Esophagus mucosa (tissue), 1 donor: ENCODE measurements around the gene REEP1. TPM values are rescaled to one million over a fixed set of nuclear protein-coding genes. Genes with fewer than 3 reads are reported as not detected.
"Not testable (repeated sequence)": the region's sequence is repeated elsewhere in the genome, so short reads cannot be mapped to it uniquely, and the experiment has no call there.

Experiments used
- ATAC-seq: fragments of 200-7000 bp; cut with Tn5 transposase; one replicate; pipeline ENCODE4 v1.9.1; 2020
- total RNA-seq: library from RNA; stranded (reverse); gene quantifications from one replicate; pipeline ENCODE4 v1.2.4, GENCODE V29; 2023
- donor health status: DM: yes; HTN: yes; CAD: no.

Gene REEP1
- total RNA-seq, 1 donor from 2014 or later: 1.6 TPM

DNA sequence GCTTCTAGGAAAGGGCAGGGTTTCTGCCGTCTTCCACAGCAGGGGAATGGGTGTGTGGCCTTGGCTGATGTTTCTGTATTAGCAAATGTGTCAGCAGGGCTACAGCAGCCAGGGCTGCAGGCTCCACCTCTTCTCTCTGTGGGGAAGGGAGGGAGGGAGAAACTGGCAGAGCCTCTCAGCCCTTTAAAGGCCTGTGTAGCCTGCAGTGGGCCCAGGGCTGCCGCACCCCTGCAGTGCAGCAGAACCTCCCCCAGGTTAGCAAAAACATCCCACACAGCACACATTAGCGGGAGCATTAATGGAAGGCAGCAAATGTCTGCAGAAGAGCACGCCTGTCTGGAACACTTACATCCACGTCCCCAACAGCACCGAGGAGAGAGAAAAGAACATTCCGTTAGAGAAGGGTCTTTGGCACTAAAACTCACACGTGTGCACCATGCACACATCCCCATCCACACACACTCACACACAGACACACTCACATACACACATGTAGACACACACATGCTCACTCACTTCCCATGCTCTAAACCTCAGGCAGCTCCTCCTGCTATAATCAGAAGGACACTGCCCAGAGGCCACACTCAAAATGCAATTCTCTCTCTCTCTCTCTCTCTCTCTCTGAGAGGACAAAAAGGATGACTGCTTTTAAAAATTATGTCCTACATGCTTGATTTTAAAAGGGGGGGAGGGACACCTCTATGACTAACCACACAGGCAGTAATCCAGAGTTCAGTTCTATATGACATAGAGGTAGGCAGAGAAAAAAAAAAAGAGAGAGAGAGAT is 114.1 kb downstream of the REEP1 start:
- ATAC-seq: peak; percentile 62

DNA sequence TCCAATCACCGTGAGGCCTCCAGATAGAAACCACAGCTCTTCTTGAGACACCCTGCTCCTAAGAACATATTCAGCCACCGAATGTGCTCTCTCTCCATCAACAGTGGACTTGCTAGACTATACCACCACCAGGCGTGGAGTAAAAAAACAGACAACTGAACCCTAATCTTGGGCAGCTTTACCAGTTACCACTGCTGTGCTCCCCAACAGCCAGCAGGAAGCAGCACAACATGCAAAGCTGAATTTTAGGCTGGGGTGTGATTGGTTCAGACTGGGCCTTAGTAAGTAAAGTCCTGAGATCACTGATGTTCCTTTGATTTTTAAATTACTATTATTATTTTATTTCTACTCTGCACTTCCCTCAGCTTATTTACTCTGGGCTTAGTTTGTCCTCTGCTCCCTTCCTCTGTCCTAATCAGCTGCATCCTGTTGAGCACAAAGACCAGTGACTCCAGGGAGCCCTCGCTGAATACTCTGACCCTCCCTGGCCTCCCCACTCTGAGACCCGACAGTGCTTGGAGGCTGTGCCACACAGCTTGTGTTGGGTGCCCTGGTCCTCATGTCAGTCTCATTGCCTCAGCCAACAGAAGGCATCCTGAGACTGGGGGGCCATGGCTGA is 116.3 kb downstream of the REEP1 start:
- ATAC-seq: peak; percentile 72

GRCh38 chr2:86219896-86220295 is 117.5 kb downstream of the REEP1 start:
- no peak for ATAC-seq

GRCh38 chr2:86218124-86218523 is 119.3 kb downstream of the REEP1 start:
- ATAC-seq: no peak

DNA sequence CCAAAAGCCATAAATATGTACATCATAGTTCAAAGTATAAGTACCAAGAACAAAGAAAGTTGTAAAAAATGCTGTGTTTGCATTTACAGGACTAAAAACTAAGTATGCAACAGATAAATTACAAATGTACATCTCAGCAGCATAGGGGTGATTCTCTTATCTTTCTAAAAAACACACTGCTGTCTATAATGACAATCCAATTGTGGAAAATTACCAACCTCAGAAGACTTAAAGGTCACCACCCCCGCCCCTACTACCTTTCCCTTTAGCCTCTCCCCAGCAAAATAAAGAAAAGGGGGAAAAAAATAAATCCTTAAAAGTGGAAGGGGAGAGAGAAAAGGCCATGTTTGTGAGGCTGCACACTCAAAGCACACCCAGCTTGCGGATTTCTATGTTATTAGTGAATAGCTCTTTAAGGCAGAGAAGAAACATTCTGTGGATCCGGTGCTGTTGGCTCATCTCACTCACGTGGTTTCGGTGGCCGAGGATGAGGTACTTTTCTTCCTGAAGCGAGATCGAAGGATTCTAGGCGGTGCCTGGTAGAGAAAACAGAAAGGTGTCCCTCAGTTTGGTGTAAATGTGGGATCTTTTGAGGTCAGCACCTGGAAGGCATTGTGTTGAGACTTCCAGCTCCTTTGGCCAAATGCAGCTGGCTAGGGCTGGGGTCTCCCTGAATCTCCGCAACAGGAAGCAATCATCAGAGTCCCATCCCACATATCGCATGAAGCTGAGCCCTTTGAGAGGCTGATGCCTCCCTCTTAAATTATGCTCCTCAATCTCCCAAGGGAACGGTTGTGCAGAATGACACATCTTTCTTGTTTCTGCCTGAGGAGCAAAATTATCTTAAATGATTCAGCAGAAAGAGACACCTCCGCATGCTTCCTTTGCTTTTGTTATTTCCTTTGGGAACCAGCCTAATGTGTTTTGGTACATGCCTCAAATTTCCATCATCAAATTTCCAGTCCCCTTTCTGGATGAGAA is 120.6 kb downstream of the REEP1 start:
- ATAC-seq: no peak

DNA sequence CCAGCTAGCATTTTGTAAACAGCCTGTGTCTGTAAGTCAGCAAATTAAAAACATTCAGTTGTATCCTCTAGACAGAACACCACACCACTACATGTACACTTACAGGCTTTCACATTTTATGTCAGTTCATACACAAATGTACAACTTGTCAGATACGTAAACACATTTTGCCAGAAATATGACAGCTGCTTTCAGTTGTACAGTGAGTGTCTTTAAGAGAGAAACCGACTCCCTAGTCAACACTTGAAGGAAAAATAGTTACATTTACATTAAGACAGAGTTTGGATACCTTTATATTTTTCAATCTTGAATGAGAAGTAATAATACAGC is 123.0 kb downstream of the REEP1 start:
- ATAC-seq: no peak

GRCh38 chr2:86213699-86214502 is 123.5 kb downstream of the REEP1 start:
- peak; percentile 26 for ATAC-seq

DNA sequence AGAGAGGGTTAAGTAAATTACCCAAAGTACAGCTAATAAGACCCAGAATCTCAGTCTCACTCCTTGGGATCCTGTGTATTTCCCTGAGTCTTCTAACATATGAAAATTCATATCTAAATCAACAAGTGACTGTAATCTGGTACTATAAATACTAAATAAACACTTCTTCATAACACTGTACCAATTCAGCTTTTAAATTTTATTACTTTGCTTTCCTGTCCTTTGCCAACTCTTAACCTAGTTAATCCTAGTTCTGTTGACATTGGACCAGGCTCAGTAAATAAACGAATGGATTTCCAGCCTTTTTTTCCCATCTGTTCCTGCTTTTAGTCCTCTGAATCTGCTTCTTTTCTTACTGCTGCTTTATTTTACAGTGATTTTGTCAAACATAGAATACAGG is 124.4 kb downstream of the REEP1 start:
- no peak for ATAC-seq

DNA sequence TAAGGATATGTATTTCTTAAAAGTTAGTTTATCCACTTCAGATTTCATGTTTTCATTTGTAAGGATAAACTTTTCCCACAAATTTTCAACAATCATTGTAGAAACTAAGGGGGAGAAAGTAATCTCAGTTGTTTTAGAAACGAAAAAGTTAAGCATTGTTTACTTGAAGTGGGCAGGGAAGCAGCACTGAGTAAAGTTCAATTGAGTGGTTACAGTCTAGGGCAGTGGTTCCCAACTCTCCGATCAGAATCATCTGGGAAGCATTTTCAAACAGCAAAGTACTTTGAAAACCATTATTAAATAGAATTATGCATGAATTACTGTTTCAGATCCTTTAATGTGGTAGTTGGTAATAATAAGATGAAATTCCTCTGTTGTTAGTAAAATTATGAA is 125.6 kb downstream of the REEP1 start:
- ATAC-seq: no peak

- no peak for ATAC-seq
Observed at GRCh38 chr2:86211033-86211795, 126.2 kb downstream of the REEP1 start.

DNA sequence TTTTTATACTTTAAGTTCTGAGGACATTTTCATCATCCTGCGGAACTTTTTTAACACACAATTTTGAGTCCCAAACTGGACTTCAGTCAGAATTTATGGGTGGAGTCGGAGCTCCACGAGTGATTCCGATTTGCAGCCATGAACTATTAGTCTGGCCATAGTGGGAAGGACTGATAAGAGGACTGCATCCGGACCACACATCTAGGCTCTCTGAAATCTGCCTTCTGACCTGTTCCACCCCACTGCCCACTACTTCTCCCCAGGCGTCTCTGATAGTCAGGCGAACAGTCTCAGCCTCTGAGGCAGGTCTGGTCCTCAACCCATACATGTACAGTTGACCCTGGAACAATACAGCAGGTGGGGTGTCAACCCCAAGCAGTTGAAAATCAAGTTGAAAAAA is 133.0 kb downstream of the REEP1 start:
- ATAC-seq: no peak

DNA sequence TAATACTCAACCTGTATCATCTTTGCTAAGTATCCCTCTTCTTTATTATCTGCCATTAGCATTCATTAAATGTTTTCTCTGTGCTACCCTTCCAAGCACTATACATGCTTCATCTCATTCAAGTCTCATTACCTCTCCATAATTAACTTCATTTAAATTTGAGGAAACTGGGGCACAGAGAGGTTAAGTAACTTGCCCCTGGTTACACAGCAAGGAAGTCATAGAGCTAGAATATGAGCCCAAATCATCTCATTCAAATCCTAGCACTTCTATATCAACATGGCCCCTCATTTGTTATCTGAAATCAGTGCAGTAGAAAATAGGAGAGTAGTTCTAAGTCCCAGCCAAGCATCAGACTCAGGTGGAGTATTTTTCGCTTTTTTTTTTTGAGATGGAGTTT is 133.8 kb downstream of the REEP1 start:
- no peak for ATAC-seq

- ATAC-seq: no peak
Observed at GRCh38 chr2:86202702-86203101, 134.7 kb downstream of the REEP1 start.

DNA sequence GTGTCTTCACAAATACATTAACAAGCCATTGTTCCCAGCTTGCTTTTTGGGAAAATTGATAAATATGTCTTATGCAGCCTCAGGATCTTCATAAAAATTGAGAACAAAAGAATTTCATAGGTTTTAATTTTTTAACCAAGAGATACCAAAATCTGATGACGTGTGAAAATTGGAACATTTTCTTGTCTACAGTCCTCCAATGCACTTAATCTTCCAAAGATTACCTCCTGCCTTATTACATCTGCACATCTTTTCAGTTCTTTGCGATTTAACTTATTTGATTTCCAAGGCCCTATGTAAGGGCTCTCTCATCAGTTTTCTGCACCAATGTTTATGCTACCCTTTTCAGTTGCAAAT is 135.1 kb downstream of the REEP1 start:
- no peak for ATAC-seq

DNA sequence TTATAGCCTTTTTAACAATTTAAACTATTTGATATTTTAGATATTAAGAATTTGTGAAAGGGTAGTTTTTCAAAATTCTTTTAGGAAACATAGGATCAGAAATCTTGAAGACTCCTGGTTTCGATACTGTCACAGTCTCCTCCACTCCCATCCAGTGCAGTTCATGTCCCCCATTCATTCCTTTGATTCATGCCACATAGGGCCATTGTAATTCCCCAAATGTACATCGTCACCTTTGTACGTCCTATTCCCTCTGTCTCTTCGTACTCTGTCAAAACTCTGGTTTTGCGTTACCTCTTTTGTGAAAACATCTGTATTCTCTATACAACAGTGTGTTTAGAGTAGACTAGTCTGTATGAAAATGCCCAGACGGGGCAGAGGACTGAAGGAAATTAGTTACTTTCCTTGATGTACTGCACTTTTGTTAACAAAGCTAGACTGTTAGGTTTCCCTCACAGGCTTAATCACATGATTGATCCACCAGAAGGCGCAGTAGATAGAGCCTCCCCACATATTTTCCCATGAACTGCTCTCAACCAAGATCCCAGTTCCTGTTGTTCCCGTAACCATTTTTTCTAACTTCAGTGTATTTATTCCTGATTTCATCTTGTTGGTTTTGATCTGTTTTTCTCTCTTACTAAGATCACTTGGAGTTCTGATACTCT is 135.6 kb downstream of the REEP1 start:
- ATAC-seq: no peak

DNA sequence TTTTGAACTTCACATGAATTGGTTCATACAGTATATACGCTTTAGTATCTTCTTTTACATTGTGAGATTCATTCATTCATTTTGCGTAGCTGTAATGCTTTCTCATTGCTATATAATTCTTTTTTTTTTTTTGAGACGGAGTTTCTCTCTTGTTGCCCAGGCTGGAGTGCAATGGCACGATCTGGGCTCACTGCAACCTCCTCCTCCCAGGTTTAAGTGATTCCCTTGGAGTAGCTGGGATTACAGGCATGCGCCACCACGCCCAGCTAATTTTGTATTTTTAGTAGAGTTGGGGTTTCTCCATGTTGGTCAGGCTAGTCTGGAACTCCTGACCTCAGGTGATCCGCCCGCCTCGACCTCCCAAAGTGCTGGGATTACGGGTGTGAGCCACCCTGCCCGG is 136.9 kb downstream of the REEP1 start:
- ATAC-seq: not testable (repeated sequence)

- no peak for ATAC-seq
Observed at GRCh38 chr2:86199834-86200177, 137.6 kb downstream of the REEP1 start.

DNA sequence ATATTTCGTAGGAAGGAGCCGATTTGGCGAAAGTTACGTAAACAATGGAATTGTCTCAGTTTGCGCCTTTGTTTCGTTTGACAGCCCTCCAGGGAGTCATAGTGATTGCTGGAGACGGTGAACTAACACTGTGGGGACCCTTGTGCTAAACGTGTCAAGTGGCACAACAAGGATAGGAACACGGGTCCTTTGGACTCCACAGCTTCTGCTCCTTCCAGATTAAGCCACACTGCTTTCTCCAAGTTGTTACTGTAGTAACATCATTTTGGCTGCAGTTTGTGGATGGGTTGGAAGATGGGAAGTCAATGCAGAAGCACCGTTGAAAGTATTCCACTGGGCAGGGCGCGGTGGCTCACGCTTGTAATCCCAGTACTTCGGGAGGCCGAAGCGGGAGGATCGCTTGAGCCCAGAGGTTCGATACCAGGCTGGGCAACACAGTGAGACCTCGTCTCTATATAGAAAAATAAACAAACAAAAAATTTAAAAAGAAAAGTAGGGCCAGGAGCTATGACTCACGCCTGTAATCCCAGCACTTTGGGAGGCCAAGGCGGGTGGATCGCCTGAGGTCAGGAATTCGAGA is 141.5 kb downstream of the REEP1 start:
- ATAC-seq: no peak

GRCh38 chr2:86195055-86195807 is 142.2 kb downstream of the REEP1 start, which contains the start of gene IMMT:
TSS of gene IMMT (minus strand) at chr2:86195462. CDS start at chr2:86195382, 80 bp downstream.
- ATAC-seq: peak; percentile 98

DNA sequence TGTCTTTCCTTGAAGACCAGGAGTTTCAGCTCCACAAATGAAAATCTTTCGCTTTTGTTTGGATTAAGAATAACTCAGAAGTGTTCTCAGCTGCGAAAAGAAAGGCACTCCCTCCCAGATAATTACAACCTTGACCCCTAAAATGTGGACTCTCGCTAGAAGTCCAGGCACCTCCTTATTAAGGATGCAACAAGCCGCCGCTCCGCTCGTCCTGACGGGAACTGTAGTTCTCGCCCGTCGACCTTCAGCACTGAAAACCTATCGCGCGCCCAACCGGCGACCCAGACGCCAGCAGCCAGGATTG is 142.7 kb downstream of the REEP1 start:
- ATAC-seq: no peak
